Muscle layer of duodenum (tissue), 2 donors: ENCODE measurements around the gene KRT4.

Source experiments
- H3K27ac ChIP-seq: one replicate; pipeline ENCODE4 v1.7.0; 2013; ENCODE audit warnings: mild to moderate bottlenecking, low read length
- H3K27me3 ChIP-seq: one replicate; pipeline ENCODE4 v1.7.0; 2013; ENCODE audit warnings: low read depth, mild to moderate bottlenecking, control low read depth, low read length
- H3K36me3 ChIP-seq, 2 donors: one replicate each; pipeline ENCODE4 v1.7.0; 2013; ENCODE audit warnings: low read length in 2 of 2, control low read depth in 1 of 2, mild to moderate bottlenecking in 1 of 2; ENCODE audit not compliant: insufficient read depth in 2 of 2, control insufficient read depth in 1 of 2
- H3K4me1 ChIP-seq, 2 donors: one replicate each; pipeline ENCODE4 v1.7.0; 2013; ENCODE audit warnings: low read length in 2 of 2, mild to moderate bottlenecking in 2 of 2, control low read depth in 1 of 2, moderate library complexity in 1 of 2; ENCODE audit not compliant: insufficient read depth in 2 of 2, control insufficient read depth in 1 of 2
- H3K4me3 ChIP-seq, 2 donors: one replicate each; pipeline ENCODE4 v1.7.0; 2013; ENCODE audit warnings: low read length in 2 of 2, low read depth in 1 of 2, mild to moderate bottlenecking in 1 of 2
- H3K9me3 ChIP-seq, 2 donors: one replicate each; pipeline ENCODE4 v1.7.0; 2013; ENCODE audit warnings: low read length in 2 of 2, control low read depth in 1 of 2, mild to moderate bottlenecking in 1 of 2; ENCODE audit not compliant: control insufficient read depth in 1 of 2
- donor health status: healthy.

KRT4 gene

DNA sequence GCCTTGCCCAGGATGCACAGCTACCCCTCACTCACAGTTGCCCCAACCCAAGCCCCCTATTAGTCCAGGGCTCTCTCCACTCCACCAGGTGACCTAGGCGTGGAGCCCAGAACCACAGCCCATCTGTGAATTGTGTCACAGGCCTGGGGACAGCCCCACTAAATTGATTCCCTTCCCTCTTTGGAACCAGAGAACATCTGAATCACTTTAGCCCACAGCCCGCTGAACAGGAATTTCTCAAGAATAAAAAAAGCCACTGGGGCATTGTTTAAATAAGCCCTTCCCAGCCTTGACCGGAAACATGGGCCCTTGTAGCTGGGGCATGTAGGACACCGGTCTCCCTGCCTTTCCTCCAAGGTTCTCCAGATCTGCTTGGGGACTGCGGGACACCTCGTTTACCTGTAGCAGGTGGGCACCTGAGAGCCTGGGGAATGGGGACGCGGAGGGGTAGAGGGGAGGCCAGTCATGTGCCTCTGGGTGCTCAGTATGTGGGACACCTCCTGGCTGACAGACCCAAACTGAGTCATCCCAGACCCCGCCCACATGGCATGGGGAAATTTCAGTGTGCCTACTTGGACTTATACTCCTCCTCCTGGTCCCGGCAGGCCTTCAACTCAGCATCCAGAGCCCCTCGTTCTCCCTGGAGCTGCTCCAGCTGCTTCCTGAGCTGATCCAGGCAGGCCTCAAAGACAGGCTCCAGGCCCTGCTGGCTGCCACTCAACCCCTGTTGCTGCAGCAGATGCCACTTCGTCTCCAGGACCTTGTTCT lies 33.6 kb upstream of the KRT4 start:
- Histone ChIP-seq H3K27ac (no peak overlapping the region), H3K27me3 (no peaks in the 10 kb centered on the region), H3K4me3 (no peak overlapping the region), H3K36me3 (no peaks in the 10 kb centered on the region), H3K9me3 (no peaks in the 10 kb centered on the region), H3K4me1 (no peaks in the 10 kb centered on the region)

GRCh38 chr12:52846356-52846970 lies 32.5 kb upstream of the KRT4 start:
- Histone ChIP-seq H3K36me3 (no peaks in the 10 kb centered on the region), H3K27me3 (no peaks in the 10 kb centered on the region), H3K4me3 (no peak overlapping the region), H3K4me1 (no peaks in the 10 kb centered on the region), H3K27ac (no peak overlapping the region), H3K9me3 (no peaks in the 10 kb centered on the region)

DNA sequence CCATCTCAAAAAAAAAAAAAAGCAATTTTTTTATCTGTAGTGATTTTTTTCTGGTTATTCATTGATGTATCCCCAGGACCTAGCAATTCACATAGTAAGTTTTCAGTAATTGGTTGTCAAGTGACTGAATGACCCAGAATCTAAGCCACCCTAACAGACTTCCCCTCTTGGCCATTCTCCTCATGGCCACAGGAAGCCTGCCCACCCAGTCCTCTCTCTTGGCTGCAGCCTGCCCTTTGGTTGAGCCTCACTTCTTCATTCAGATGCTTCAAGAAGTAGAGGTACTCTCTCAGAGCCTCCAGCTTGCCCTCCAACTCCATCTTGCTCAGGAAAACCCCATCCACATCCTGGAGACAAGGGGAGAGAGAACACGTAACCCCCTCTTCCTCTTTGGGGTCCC lies 32.0 kb upstream of the KRT4 start:
- H3K4me1 ChIP-seq = no peaks in the 10 kb centered on the region
- H3K27me3 ChIP-seq = no peaks in the 10 kb centered on the region

GRCh38 chr12:52844386-52844785 lies 30.5 kb upstream of the KRT4 start:
- Histone ChIP-seq H3K27me3 (no peaks in the 10 kb centered on the region), H3K27ac (no peak overlapping the region), H3K4me1 (no peaks in the 10 kb centered on the region), H3K9me3 (no peaks in the 10 kb centered on the region), H3K36me3 (no peaks in the 10 kb centered on the region), H3K4me3 (no peak overlapping the region)

More for the DNA sequence above, 32.0 kb upstream of the KRT4 start:
- H3K9me3 ChIP-seq = no peaks in the 10 kb centered on the region
- no peaks in the 10 kb centered on the region for H3K36me3 ChIP-seq
- no peak overlapping the region for H3K4me3 ChIP-seq
- H3K27ac ChIP-seq = no peak overlapping the region

GRCh38 chr12:52839436-52840105 lies 25.7 kb upstream of the KRT4 start:
- no peaks in the 10 kb centered on the region for H3K36me3 ChIP-seq
- H3K27ac ChIP-seq = no peak overlapping the region
- no peaks in the 10 kb centered on the region for H3K9me3 ChIP-seq
- no peaks in the 10 kb centered on the region for H3K4me1 ChIP-seq
- no peaks in the 10 kb centered on the region for H3K27me3 ChIP-seq
- no peak overlapping the region for H3K4me3 ChIP-seq

DNA sequence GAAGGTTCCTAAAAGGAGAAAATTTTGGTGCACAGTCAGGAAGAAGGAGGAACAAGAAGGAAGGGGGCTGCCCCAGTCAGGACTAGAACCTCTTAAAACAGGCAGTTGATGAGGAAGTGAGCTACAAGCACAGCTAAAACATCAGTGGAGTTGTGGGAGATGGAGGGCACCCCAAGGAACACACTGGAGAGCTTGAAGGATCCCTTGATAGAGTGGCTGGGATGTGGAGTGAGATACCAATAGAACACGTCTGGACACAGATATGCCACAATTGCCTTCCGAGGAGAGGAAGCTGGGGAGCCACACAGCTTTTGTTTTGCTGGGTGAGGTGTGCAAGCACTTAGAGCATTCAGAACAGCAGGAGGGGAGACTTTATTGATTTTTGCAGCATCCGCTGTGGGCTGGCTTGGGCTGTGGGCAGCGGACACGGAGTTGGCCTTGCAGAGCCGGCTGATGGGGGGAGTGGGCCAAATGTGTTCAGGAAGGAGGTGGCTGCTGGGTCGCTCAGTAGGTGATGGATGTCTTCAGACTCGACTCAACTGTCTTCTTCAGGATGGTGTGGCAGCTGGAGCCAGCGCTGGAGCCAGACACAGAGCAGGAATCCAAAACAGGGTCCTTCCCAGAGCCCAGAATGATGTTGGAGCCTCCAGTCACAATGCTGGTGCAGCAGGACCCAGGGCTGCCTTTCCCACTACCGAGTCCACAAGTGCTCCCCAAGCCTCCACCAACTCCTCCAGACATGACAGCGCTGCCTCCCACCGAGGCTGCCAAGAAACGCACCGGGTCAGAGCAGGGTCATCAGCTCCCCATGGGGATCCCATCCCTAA lies 24.9 kb upstream of the KRT4 start:
- Histone ChIP-seq H3K36me3 (no peaks in the 10 kb centered on the region), H3K4me1 (no peaks in the 10 kb centered on the region), H3K9me3 (no peaks in the 10 kb centered on the region), H3K27me3 (no peaks in the 10 kb centered on the region), H3K4me3 (no peak overlapping the region), H3K27ac (no peak overlapping the region)

DNA sequence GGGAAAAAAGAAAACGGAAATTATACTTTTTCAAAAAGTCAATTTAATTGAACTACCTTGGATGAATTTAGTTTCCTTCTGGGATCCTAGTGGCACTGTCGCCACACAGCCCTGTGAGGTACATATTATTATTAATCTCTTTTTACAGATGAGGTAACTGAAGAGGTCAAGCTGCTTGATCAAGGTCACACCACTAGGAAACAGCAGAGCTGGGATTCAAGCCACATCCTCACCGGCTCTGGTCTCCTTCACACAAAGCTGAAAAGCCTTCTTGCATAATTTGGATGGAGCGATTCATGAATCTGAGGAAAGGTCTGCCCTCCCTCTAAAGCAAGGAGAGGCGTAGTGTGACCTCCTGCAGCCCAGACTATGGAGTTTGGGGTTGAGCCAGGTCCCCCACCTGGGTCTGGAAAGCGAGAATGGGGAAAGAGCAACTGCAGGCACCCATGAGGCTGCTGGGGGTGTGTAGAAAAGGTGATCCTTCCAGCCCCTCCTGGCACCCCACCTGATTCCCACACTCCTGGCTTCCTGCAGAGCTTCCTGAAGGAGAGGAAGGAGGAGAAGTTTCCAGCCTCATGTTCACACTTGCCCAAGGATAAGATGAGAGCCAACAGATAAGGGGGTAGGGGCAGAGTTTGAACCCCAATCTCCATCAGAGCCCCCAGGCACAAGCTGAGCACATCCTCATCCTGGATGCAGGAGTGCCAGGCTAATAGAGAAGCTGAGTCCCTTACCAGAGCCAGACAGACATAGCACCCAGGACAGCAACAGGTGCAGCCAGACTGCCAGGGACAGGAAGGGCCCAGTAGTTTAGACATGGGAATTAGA lies 24.1 kb upstream of the KRT4 start:
- no peaks in the 10 kb centered on the region for H3K27me3 ChIP-seq

DNA sequence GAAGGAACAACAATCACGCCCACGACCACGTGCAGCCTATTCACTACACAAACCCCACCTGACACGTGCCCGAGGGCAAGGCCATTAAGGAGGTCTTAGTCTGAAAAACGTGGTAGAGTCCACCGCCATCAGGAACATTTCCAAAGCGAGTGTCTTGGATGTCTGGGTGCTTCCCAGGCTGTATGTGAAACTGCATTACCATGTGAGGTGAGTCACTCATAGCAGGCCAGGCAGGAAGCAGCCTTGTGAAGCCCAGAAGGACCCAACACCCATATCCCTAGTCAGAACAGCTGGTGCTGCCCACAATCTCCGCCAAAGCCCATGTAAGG lies 23.5 kb upstream of the KRT4 start:
- no peaks in the 10 kb centered on the region for H3K4me1 ChIP-seq
- no peaks in the 10 kb centered on the region for H3K9me3 ChIP-seq
- no peak overlapping the region for H3K4me3 ChIP-seq
- no peaks in the 10 kb centered on the region for H3K27me3 ChIP-seq
- no peak overlapping the region for H3K27ac ChIP-seq
- no peaks in the 10 kb centered on the region for H3K36me3 ChIP-seq

More for the DNA sequence above, 24.1 kb upstream of the KRT4 start:
- no peak overlapping the region for H3K4me3 ChIP-seq
- H3K36me3 ChIP-seq = no peaks in the 10 kb centered on the region
- no peaks in the 10 kb centered on the region for H3K4me1 ChIP-seq
- no peak overlapping the region for H3K27ac ChIP-seq
- H3K9me3 ChIP-seq = no peaks in the 10 kb centered on the region

- H3K4me3 ChIP-seq = no peak overlapping the region
- H3K27me3 ChIP-seq = no peaks in the 10 kb centered on the region
Measured at GRCh38 chr12:52836491-52837412, 22.8 kb upstream of the KRT4 start.

GRCh38 chr12:52836042-52836466 lies 22.1 kb upstream of the KRT4 start:
- Histone ChIP-seq H3K36me3 (no peaks in the 10 kb centered on the region), H3K4me1 (no peaks in the 10 kb centered on the region), H3K4me3 (no peak overlapping the region), H3K27ac (no peak overlapping the region), H3K9me3 (no peaks in the 10 kb centered on the region), H3K27me3 (no peaks in the 10 kb centered on the region)

More at GRCh38 chr12:52836491-52837412, 22.8 kb upstream of the KRT4 start:
- Histone ChIP-seq H3K36me3 (no peaks in the 10 kb centered on the region), H3K27ac (no peak overlapping the region), H3K4me1 (no peaks in the 10 kb centered on the region), H3K9me3 (no peaks in the 10 kb centered on the region)
